B cell (primary cell): ENCODE data around the gene RASL10B.

ENCODE experiments used
- CTCF ChIP-seq: fragments of 200-600 bp; IDR thresholded peaks from one replicate; pipeline ENCODE4 v1.8.0; 2022; ENCODE audit warnings: antibody characterized with exemption, mild to moderate bottlenecking
- EZH2 ChIP-seq: IDR thresholded peaks from 2 replicates; pipeline ENCODE4 v1.6.1; 2012; ENCODE audit warnings: borderline replicate concordance, low read depth, mild to moderate bottlenecking, moderate library complexity, low read length; ENCODE audit not compliant: insufficient read depth, poor library complexity, severe bottlenecking

- no peak for TF ChIP-seq EZH2
- TF ChIP-seq CTCF, result no peak
These were observed 2.9 kb upstream of the RASL10B start for GRCh38 chr17:35728551-35728950.
